ENCODE data around the gene NPFFR1. TPM values are rescaled to one million over a fixed set of nuclear protein-coding genes. Genes with fewer than 3 reads are reported as not detected.
A peak's percentile ranks its signal among the peaks of the same experiment; 100 is the strongest.

Gene NPFFR1
- total and polyA plus RNA-seq, 10 of the 15 experiments (the other 5 are each of a cell fraction or from before 2014, with no cell fraction given), result 0.03 TPM; not detected in 9

GRCh38 chr10:70233109-70233938, 50.5 kb downstream of the NPFFR1 start, which contains the start of gene PPA1 (continued):
- TF ChIP-seq, protein P1, sequence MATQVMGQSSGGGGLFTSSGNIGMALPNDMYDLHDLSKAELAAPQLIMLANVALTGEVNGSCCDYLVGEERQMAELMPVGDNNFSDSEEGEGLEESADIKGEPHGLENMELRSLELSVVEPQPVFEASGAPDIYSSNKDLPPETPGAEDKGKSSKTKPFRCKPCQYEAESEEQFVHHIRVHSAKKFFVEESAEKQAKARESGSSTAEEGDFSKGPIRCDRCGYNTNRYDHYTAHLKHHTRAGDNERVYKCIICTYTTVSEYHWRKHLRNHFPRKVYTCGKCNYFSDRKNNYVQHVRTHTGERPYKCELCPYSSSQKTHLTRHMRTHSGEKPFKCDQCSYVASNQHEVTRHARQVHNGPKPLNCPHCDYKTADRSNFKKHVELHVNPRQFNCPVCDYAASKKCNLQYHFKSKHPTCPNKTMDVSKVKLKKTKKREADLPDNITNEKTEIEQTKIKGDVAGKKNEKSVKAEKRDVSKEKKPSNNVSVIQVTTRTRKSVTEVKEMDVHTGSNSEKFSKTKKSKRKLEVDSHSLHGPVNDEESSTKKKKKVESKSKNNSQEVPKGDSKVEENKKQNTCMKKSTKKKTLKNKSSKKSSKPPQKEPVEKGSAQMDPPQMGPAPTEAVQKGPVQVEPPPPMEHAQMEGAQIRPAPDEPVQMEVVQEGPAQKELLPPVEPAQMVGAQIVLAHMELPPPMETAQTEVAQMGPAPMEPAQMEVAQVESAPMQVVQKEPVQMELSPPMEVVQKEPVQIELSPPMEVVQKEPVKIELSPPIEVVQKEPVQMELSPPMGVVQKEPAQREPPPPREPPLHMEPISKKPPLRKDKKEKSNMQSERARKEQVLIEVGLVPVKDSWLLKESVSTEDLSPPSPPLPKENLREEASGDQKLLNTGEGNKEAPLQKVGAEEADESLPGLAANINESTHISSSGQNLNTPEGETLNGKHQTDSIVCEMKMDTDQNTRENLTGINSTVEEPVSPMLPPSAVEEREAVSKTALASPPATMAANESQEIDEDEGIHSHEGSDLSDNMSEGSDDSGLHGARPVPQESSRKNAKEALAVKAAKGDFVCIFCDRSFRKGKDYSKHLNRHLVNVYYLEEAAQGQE (IDR thresholded peaks at IDR 0.05; ENCODE audit: low read depth, low read length), result no peak
- TF ChIP-seq YY1 (IDR thresholded peaks at IDR 0.05; ENCODE audit: low read depth, low read length) (peak; percentile 87), SUPT20H (IDR thresholded peaks at IDR 0.05; ENCODE audit: borderline replicate concordance, control insufficient read depth, low read depth, low read length) (no peak), RELA (IDR thresholded peaks at IDR 0.05; ENCODE audit: borderline replicate concordance, partially characterized antibody) (no peak), SMC3 (IDR thresholded peaks at IDR 0.05; ENCODE audit: borderline replicate concordance, low read length) (no peak), SKIL (IDR thresholded peaks at IDR 0.05; ENCODE audit: low read depth, poor library complexity, severe bottlenecking) (no peak), SREBF1 (IDR thresholded peaks at IDR 0.05; ENCODE audit: low read length) (no peak), TCF12 (IDR thresholded peaks at IDR 0.05; ENCODE audit: low read depth, low read length) (peak; percentile 58; the same call in 1 of the 2 replicates), EED (IDR thresholded peaks at IDR 0.05; ENCODE audit: low read depth) (no peak), NBN (IDR thresholded peaks at IDR 0.05) (0 out of 2 replicates have a peak, but pooled peaks have one; percentile 68), ZBTB4 (CRISPR knock-in tag; IDR thresholded peaks at IDR 0.05) (no peak)
- TF ChIP-seq, protein P2, sequence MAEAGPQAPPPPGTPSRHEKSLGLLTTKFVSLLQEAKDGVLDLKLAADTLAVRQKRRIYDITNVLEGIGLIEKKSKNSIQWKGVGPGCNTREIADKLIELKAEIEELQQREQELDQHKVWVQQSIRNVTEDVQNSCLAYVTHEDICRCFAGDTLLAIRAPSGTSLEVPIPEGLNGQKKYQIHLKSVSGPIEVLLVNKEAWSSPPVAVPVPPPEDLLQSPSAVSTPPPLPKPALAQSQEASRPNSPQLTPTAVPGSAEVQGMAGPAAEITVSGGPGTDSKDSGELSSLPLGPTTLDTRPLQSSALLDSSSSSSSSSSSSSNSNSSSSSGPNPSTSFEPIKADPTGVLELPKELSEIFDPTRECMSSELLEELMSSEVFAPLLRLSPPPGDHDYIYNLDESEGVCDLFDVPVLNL (IDR thresholded peaks at IDR 0.05; ENCODE audit: low read depth, low read length), result 0 out of 2 replicates have a peak, but pooled peaks have one; percentile 13
- TF ChIP-seq, protein P3, sequence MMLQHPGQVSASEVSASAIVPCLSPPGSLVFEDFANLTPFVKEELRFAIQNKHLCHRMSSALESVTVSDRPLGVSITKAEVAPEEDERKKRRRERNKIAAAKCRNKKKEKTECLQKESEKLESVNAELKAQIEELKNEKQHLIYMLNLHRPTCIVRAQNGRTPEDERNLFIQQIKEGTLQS (IDR thresholded peaks at IDR 0.05; ENCODE audit: borderline replicate concordance, extremely low read depth, low read depth, low read length), result no peak
- TF ChIP-seq, protein P4, sequence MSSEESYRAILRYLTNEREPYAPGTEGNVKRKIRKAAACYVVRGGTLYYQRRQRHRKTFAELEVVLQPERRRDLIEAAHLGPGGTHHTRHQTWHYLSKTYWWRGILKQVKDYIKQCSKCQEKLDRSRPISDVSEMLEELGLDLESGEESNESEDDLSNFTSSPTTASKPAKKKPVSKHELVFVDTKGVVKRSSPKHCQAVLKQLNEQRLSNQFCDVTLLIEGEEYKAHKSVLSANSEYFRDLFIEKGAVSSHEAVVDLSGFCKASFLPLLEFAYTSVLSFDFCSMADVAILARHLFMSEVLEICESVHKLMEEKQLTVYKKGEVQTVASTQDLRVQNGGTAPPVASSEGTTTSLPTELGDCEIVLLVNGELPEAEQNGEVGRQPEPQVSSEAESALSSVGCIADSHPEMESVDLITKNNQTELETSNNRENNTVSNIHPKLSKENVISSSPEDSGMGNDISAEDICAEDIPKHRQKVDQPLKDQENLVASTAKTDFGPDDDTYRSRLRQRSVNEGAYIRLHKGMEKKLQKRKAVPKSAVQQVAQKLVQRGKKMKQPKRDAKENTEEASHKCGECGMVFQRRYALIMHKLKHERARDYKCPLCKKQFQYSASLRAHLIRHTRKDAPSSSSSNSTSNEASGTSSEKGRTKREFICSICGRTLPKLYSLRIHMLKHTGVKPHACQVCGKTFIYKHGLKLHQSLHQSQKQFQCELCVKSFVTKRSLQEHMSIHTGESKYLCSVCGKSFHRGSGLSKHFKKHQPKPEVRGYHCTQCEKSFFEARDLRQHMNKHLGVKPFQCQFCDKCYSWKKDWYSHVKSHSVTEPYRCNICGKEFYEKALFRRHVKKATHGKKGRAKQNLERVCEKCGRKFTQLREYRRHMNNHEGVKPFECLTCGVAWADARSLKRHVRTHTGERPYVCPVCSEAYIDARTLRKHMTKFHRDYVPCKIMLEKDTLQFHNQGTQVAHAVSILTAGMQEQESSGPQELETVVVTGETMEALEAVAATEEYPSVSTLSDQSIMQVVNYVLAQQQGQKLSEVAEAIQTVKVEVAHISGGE (CRISPR knock-in tag; IDR thresholded peaks at IDR 0.05), result no peak
